ENCODE measurements around the gene CSNK2A1.

- TF ChIP-seq CTCF (IDR thresholded peaks at IDR 0.05) (no peak), EZH2 (IDR thresholded peaks at IDR 0.05; ENCODE audit: borderline replicate concordance, insufficient read depth, low read depth, low read length, poor library complexity, severe bottlenecking) (no peak)
Measured at GRCh38 chr20:535958-536357, 7.6 kb downstream of the CSNK2A1 start.
